HG02571 (cell line): ENCODE data around the gene MTFP1.
A peak's percentile ranks its signal among the peaks of the same experiment; 100 is the strongest.

Source experiments
- ATAC-seq: cut with Tn5 transposase; IDR thresholded peaks from one replicate; pipeline ENCODE4 v1.9.1; 2021; ENCODE audit warnings: mild to moderate bottlenecking, moderate library complexity; ENCODE audit not compliant: unreplicated experiment

Gene MTFP1, protein sequence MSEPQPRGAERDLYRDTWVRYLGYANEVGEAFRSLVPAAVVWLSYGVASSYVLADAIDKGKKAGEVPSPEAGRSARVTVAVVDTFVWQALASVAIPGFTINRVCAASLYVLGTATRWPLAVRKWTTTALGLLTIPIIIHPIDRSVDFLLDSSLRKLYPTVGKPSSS

DNA sequence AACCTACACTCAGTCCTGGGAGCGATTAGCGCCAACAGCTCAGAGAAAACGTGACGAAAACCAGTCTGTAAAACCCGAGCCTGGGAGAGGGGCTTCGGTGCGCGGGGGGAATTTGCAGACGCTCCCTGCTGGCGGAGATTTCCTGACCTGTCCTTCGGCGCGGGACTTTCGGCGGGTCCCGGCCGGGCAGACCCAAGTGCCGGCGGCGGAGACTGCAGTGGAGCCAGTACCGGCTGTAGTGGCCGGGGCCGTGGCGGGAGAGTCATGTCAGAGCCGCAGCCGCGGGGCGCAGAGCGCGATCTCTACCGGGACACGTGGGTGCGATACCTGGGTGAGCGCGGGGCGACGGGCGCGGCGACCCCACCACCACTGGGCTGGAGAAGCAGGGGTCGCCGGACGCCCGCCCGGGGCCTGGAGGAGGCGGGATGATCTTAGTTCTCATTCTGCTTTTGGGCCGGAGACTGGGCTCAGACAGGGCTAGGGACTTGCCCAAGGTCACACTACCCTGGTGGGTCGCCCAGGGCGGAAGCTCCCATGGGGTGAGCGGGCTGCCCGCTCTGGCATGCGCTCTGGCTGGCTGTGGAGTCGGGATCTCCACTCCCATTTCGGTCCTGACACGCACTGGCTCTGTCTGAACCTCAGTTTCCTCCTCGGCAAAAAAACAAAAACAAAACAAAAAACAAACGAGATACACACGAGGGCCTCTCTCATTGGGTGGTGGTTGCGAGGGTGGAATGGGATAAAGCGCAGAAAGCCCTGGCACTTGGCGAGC, at the start of gene MTFP1:
MTFP1 (plus strand) TSS at position 153 of the 772 bp plus-strand sequence; CDS start at position 265, 112 bp downstream.
- no peak for ATAC-seq

DNA sequence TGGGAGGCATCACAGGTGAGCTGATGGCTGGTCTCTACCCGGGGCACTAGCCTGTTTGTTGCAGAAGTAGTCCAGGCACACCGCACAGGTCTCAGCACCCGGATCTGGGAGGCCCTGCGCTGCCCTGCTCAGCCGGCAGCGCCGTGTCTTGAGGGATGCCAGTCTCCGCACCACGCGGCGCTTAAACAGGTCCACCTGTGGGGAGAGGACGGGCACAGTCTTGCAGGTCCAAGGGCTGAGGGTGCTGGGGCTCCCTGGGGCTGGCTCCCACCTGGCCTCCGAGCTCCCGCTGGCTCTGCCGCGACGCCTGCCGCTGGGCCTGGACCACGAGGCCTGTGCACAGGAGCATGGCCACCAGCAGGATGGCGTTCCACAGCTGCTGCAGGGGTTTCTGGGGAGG, 45.6 kb upstream of the MTFP1 start:
- no peak for ATAC-seq

DNA sequence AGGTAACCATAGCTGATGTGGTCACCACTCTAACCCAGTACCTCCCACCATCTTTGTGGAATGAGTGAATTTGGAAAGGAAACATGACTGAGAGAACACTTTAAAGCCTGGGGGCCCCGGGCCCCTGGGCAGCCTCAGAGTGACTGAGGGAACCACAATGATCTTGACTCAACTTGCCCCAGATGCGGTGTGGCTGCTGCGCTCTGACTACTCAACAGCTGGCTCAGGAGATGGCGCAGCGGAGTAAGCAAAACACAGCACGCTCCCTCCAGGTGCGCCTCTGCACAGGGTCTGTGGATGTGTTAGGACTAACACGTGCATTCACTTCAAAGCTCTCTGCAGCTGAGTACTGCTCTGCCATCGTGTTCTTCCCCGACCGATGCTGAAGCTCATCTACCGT, 44.3 kb upstream of the MTFP1 start:
- no peak for ATAC-seq

DNA sequence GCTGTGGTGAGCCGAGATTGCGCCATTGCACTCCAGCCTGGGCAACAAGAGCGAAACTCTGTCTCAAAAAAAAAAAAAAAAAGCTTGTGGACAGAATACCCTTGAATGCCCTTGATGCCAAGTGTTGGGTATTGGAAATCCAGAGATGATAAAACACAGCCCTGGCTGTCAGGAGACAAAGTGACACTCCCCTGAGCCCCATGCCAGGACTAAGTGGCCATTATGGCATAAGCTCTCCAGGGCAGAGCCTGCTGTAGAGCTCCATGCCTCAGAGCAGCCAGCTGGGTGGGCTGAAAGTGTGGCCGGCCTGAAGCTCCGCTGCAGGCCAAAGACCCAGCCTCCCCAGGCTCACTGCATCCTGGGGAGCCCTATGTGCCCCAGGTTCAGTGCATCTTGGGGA, 43.2 kb upstream of the MTFP1 start:
- no peak for ATAC-seq

DNA sequence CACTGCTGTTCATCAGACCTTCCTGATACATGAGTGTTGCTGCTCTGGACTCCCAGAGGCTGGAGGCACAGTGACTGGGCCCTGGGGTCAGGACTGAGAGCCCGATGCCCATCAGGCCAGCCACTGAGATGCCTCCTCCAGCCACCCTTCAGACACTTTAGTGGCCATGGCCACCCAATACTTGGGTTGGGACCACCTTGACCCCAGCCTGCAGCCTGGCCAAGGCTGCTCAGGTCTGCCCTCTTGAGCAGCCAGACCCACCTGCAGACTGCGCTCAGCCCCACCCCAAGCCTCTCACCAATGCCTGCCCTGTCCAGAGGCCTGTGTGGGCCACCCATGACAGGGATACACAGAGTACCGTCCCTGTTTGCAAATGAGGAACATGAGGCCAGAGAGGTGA, 42.5 kb upstream of the MTFP1 start:
- no peak for ATAC-seq

DNA sequence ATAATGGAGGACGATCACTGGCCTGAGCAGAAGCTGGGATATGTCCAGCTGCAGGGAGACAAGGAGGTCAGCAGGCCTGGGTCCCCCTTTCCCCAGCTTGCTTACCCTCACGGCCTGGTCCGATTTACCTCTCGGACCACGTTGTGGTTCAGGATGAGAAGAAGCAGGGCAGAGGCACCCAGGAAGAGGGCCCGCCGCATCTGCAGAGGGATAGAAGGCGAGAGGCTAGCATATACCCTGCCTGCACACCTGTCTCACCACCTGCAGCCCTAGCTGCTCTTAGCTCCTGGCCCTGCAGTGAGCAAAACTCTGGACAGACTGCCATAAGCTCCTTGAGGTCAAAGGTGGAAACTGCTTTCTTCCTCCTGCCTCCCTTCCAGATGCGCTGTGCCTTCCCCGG, 39.6 kb upstream of the MTFP1 start:
- no peak for ATAC-seq

DNA sequence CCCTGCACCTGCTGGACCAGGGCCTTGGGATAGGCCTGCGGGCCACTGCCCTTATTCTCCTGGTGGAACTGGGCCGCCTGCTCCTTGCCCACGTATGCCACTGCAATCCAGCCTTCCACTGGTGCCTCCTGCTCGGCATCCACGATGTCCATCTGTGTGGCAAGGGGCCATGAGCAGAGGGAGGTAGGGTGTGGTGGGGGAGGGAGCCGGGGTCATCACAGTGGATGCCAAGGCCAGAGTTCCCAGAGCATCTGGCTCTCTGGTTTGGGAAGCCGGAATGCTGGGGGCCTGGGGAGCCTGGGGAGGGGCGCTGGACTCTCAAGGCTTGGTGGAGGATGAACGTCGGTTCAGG, 39.0 kb upstream of the MTFP1 start:
- ATAC-seq, result no peak

DNA sequence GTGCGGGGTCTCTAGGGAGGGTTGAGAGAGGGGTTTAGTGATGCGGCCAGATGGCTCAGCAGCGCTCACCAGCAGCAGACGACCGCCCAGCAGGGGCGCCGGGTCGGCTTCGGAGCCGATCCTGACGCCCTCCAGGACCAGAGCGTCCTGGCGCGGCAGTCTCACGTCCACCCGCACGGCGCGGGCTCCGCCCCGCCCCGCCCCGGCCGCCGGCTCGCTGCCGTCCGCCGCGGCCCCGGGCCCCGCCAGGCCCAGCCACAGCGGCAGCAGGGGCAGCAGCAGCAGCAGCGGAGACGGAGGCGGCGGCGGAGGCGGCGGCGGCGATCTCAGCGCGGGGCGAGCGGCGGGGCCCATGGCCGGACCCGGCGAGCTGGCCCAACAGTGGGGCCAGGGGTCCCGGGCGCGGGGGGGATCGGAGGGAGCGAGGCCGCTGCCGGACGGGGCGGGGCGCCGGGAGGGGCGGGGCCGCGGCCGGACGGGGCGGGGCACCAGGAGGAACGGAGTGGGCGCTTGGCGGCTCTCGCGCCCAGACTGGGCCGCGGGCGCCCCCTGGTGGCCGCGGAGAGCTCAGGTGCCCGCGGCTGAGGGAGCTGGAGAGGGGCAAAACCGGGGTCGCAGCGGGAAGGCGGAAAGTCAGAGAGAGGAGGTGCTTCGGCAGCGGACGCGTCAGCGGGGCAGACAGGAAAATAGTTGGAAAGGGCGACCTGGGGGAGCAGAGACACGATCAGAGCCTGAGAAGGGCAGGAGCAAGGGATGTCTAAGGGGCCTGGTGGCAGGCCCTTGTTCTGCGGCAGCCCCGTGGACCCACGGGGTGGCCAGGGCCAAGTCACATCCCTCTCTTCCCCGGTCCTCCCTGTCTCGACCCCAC, 38.4 kb upstream of the MTFP1 start, which contains the start of gene RNF215:
RNF215 (minus strand) TSS at position 452 of the 868 bp plus-strand sequence; CDS start at position 354, 98 bp downstream.
- peak; percentile 64 for ATAC-seq

DNA sequence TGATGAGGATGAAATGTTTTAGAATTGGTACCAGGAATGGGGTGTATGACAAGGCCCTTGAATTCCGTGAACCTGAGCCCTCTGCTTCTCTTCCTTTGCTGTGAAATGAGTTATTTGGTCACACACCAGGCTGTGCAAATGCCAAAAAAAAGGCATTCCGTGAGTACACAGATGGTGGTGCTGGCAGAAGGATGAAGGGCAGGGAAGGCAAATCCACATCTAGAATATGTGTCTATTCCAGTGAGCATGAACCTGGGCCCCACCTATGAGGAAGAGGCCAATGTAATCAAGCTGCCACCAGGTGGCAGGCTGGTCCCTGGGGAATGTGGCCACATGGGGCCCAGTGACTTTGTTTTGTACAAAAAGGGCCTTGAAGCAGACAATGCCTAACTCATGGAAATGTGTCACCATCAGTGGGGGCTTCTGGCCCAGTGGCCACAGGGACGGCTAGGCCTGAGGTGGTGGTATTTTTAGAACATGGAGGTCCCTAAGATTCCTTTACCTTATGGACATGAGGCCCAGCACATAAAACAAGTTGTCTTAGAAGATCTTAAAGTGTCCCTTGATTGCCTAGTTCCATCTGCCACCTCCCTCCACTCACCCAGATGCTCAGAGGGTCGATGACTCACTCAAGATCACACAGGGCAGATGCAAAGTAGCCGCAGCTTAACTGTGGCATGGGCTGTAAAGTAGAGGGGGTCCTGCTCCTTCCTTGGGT, 34.4 kb upstream of the MTFP1 start:
- ATAC-seq, result no peak

DNA sequence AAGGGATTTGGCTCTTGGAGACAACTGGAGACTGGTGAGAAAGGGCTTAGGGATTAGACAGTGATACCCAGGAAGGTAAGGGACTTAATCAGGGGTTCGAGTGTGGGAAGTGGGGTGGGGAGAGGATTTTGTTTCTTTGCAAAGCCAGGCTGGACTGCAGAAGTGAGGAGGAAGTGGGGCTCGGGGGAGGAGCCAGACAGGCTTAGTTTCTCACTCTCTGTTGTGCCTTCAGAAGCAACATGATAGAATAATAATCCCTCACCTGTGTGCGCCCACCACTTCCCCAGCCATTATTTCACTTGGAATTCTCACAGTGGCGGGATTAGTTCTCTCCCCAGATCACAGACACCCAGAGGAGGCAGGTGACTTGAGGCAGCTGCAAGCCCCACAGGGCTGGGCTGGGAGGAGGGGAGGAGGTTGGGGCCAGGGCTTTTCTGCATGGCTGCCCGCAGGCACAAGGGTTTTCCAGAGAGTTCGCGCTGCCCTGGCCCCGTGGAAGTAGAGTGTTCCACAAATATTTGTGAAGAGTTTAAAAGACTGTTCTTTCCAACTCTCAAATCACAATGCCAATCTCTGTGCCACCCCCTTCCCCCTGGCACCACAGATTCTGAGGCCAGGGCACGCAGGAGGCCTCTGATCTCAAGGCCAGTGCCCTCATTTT, 32.8 kb upstream of the MTFP1 start:
- no peak for ATAC-seq

DNA sequence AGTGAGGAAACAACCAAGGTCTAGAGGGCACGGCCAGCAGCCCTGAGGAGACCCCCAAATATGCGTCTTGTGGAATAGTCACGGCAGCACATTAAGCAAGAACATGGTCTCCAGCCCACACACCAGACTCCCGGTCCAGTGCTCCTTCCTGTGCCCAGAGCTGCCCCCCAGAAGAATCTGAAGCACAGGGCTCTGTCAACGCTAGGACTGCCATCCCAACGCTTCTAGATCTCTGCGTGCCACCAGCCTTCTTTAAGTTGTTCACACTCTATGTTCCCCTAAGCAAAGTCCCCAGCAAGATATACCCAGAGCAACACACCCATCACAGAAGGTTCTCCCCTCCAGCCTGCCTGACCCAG, 32.3 kb upstream of the MTFP1 start:
- ATAC-seq, result no peak

DNA sequence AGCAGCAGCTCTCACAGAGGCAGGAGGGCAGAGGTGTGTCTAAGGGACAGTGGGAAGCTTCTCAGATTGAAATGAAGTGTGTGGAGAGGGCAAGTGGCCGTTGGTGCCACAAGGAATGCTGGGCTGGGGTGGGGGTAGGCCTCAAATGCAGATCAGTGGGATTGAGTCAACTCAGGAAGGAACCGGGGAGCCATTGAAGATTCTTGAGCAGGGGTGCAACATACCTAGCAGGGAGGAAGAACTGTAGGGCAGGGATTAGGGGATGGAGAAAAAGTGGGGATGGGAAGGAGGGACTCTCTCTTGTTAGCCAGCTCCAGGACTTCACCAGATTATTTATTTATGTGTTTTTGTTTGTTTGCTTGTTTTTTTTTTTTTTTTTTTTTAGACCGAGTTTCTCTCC, 31.7 kb upstream of the MTFP1 start:
- no peak for ATAC-seq

DNA sequence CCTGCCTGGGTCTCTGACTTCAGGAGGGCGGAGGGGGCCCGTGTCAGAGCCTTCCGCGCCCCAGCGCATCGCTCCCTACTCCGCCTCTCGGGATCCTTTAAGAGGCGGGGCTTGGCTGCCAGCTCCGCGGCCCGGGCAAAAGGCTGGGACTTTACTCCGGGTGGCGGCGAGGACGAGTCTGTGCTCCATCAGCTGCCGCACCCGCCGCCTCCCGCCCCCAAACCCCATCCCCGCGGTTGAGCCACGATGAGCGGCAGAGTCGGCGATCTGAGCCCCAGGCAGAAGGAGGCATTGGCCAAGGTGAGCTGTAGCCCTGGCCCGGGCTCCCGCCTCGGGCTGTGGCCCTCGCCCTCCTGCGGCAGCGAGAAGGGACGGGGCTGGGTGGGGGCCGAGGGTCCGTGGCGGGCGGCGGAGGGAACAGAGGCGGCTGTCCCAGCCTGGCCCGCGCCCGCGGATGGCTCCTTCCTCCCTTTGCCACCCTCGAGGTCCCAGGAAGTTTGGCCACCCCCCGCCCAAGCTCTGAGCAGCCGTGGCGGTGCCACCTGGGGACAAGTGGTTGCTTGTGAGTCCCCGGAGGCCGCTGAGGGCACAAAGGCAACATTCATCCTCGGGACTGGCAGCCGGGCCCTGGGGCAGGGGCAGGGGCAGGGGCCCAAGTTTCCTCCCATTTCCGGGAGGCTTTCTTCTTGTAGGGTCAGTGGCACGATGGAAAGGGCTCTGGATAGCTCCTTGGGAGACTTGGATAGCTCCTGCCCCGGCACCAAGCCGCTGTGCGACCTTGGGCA, 28.5 kb upstream of the MTFP1 start, which contains the start of gene SEC14L2:
SEC14L2 (plus strand) TSS at position 148 of the 785 bp plus-strand sequence; CDS start at position 247, 99 bp downstream.
- ATAC-seq, result no peak

DNA sequence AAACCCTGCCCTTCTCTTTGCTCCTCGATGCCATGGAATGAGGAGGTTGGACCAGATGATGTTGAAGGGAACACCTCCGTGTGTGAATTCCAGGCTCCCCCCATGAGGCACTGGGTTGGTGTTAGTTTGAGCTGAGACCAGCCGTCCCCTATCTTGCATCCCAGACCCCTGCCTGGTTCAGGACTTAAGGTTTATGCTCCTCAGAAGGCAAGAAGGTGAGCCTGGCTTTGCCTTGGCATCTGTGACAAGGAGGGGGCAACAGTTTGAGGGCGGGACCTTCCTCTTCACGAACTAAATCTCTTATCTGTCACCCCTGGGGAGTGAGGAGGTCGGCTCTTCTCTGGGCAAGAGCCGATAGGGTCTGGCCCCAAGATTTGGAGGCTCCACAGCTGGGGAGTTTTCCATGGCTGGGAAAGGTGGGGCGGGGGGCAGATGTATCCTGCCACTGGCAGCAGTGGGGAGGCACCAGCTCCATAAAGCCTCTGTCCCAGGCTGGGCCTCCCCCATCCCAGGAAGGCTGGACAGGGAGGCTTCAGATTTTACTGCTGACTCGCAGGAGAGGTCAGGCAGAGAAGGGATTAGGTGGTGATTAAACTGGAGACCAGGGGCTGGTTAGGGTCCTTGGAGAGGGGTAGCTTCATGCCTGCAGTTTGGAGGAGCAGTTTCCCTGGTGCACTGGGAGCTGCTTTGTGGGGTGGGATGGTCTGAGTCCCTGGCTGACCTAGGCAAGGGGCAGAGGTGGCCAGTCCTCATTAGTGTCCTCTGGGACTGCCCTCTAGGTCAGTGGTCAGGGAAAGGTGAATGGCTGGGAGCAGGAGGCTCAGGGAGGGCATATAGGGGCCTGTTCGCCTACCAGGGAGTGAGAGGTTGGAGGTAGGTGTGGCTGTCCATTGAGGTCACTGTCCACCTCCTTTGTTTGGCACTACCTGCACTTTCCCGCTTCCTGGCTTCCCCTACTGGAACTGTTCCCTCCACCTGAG, 27.6 kb upstream of the MTFP1 start:
- ATAC-seq, result no peak

DNA sequence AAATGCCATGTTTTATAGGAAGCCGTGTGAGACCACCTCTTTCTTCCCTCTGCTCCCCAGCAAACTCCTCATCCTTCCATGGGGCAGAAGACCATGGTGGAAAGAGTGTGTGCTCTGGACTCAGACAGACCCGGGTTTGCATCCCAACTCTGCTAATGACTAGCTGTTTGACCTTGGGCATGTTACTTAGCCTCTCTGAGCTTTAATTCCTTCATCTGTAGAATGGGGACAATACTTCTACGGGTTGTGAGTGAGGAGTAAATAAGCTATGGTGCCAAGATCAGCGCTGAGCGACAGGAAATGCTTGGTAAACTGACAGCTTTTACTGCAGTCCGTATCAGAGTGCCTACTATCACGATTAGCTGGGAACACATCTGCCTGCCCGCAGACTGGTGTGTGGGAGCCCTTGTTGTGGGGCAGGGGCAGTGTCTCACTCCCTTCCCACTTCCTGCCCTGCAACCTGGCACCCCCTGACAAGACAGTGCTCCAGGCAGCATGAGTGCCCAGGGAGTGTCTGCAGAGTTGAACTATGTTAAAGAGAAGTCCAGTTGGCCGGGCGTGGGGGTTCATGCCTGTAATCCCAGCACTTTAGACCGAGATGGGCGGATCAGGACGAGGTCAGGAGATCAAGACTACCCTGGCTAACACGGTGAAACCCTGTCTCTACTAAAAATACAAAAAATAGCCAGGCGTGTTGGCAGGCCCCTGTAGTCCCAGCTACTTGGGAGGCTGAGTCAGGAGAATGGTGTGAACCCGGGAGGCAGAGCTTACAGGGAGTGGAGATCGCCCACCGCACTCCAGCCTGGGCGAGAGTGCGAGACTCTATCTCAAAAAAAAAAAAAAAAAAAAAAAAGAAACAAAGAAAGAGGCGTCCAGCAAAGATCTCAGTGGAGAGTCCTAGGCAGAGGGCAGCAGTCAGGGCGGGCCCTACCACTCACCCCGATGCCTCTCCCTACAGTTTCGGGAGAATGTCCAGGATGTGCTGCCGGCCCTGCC, 26.6 kb upstream of the MTFP1 start:
- no peak for ATAC-seq

DNA sequence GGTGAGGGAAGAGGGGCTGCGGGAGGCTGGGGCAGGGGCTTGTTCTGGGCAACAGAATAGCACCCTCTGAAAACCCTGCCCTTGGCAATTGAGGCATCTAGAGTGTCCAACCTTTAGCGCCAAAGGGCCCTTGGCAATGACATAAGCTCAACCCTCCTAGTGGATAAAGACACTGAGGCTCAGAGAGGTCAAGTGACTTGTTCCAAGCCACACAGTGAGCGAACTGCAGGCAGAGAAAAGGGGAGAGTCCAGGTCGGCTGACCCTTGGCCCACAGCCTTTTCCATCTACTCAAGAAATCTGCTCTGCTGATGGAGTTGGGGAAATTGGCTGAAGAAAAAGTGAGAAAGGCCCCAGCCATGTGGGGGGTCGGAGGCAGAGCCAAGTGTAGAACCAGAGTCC, 25.9 kb upstream of the MTFP1 start:
- no peak for ATAC-seq

DNA sequence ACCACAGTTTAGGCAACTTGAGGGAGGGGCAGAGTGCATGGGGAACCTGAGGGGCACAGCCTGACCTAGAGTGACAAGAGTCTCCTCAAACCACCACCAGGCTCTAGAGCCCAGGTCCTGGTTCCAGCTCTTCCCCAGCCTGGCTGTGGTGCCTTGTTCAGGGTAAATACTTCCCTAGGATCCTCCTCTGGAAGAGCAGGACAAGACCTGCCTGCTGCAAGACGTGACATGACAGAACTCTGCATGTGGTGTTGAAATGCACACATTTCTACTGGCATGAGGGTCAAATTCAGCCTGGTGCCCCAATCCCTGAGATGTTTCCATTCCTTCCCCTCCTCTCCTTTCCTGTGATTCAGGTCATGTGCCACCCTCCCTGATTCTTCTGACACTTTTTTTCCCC, 25.4 kb upstream of the MTFP1 start:
- no peak for ATAC-seq
